Panc1 (cell line): ENCODE measurements around the gene ZDHHC8.

Experiments used
- POLR2AphosphoS5 ChIP-seq: IDR thresholded peaks from 2 replicates; pipeline ENCODE4 v1.6.1; 2012; ENCODE audit warnings: mild to moderate bottlenecking, low read depth, low read length, moderate library complexity
- SIN3A ChIP-seq: IDR thresholded peaks from 2 replicates; pipeline ENCODE4 v1.6.1; 2012; ENCODE audit warnings: low read depth, mild to moderate bottlenecking, low read length, moderate library complexity, borderline replicate concordance; ENCODE audit not compliant: insufficient read depth
- TCF7L2 ChIP-seq: IDR thresholded peaks from 2 replicates; pipeline ENCODE4 v1.6.1; 2011; ENCODE audit warnings: mild to moderate bottlenecking, low read depth, low read length, inconsistent platforms
- TF ChIP-seq, protein P1 (sequence below): fragments of 450-650 bp; IDR thresholded peaks from 2 replicates; pipeline ENCODE4 v1.5.1; 2017; ENCODE audit warnings: mild to moderate bottlenecking
- TF ChIP-seq, protein P2 (sequence below), 2 experiments: IDR thresholded peaks; 2 replicates each; pipeline ENCODE4 v1.6.1; 2011 to 2012; ENCODE audit warnings: low read depth in 2 of 2, control low read depth in 1 of 2, low read length in 1 of 2, mild to moderate bottlenecking in 1 of 2, moderate library complexity in 1 of 2; ENCODE audit not compliant: insufficient read depth in 1 of 2

DNA sequence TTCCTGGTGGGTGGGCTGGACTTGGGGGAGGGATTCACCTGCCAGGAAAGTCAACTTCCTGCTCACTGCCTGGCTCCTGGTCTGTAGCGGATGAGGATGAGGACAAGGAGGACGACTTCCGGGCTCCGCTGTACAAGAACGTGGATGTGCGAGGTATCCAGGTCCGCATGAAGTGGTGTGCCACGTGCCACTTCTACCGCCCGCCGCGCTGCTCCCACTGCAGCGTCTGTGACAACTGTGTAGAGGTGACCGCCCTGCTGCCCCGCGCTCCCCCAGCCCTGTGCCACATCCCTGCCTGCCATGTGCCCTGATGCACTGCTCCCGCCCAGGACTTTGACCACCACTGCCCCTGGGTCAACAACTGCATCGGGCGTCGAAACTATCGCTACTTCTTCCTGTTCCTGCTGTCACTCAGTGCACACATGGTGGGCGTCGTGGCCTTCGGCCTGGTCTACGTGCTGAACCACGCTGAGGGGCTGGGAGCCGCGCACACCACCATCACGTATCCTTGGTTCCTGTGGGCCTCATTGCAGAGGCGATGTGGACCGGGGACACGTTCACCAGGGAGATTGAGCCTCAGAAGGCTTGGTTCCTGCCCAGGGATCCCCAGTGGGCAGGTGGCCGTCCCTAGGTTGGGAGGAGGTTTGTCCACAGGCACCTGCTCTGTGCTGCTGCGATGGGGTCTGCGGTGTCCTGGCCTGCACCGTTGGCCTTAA is 7.9 kb downstream of the ZDHHC8 start:
- TF ChIP-seq, protein P1, sequence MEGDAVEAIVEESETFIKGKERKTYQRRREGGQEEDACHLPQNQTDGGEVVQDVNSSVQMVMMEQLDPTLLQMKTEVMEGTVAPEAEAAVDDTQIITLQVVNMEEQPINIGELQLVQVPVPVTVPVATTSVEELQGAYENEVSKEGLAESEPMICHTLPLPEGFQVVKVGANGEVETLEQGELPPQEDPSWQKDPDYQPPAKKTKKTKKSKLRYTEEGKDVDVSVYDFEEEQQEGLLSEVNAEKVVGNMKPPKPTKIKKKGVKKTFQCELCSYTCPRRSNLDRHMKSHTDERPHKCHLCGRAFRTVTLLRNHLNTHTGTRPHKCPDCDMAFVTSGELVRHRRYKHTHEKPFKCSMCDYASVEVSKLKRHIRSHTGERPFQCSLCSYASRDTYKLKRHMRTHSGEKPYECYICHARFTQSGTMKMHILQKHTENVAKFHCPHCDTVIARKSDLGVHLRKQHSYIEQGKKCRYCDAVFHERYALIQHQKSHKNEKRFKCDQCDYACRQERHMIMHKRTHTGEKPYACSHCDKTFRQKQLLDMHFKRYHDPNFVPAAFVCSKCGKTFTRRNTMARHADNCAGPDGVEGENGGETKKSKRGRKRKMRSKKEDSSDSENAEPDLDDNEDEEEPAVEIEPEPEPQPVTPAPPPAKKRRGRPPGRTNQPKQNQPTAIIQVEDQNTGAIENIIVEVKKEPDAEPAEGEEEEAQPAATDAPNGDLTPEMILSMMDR: no peak
- TF ChIP-seq POLR2AphosphoS5: no peak
- TF ChIP-seq, protein P2, sequence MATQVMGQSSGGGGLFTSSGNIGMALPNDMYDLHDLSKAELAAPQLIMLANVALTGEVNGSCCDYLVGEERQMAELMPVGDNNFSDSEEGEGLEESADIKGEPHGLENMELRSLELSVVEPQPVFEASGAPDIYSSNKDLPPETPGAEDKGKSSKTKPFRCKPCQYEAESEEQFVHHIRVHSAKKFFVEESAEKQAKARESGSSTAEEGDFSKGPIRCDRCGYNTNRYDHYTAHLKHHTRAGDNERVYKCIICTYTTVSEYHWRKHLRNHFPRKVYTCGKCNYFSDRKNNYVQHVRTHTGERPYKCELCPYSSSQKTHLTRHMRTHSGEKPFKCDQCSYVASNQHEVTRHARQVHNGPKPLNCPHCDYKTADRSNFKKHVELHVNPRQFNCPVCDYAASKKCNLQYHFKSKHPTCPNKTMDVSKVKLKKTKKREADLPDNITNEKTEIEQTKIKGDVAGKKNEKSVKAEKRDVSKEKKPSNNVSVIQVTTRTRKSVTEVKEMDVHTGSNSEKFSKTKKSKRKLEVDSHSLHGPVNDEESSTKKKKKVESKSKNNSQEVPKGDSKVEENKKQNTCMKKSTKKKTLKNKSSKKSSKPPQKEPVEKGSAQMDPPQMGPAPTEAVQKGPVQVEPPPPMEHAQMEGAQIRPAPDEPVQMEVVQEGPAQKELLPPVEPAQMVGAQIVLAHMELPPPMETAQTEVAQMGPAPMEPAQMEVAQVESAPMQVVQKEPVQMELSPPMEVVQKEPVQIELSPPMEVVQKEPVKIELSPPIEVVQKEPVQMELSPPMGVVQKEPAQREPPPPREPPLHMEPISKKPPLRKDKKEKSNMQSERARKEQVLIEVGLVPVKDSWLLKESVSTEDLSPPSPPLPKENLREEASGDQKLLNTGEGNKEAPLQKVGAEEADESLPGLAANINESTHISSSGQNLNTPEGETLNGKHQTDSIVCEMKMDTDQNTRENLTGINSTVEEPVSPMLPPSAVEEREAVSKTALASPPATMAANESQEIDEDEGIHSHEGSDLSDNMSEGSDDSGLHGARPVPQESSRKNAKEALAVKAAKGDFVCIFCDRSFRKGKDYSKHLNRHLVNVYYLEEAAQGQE (IDR thresholded peaks at IDR 0.05; ENCODE audit: insufficient read depth in 1 of 2, low read depth in 2 of 2, low read length in 1 of 2): no peak
- TF ChIP-seq SIN3A: no peak
- TF ChIP-seq TCF7L2: no peak
